H9 (cell line): Measurements from ENCODE around the gene ZNF354B. TPM values are rescaled to one million over a fixed set of nuclear protein-coding genes. Genes with fewer than 3 reads are reported as not detected.

Experiments
- DNase-seq: peaks from one replicate; pipeline ENCODE4 v3.0.0-alpha.2; 2017
- H2AFZ ChIP-seq: one replicate; pipeline ENCODE4 v1.6.1; 2013; ENCODE audit warnings: mild to moderate bottlenecking, low read length, control low read depth, moderate library complexity
- H2AK5ac ChIP-seq: 2 replicates; pipeline ENCODE4 v1.6.1; 2013; ENCODE audit warnings: low read length, control low read depth, mixed read lengths; ENCODE audit not compliant: insufficient read length
- H2BK120ac ChIP-seq: one replicate; pipeline ENCODE4 v1.6.1; 2013; ENCODE audit warnings: low read depth, mild to moderate bottlenecking, low read length, control low read depth, inconsistent platforms; ENCODE audit not compliant: poor library complexity, severe bottlenecking
- H2BK12ac ChIP-seq: 2 replicates; pipeline ENCODE4 v1.6.1; 2013; ENCODE audit warnings: low read length, control low read depth, mixed read lengths, low read depth; ENCODE audit not compliant: insufficient read length
- H2BK15ac ChIP-seq: 2 replicates; pipeline ENCODE4 v1.6.1; 2013; ENCODE audit warnings: low read depth, low read length, control low read depth
- H2BK20ac ChIP-seq: one replicate; pipeline ENCODE4 v1.6.1; 2013; ENCODE audit warnings: low read depth, mild to moderate bottlenecking, low read length, control low read depth, inconsistent platforms; ENCODE audit not compliant: poor library complexity, severe bottlenecking
- H2BK5ac ChIP-seq: 2 replicates; pipeline ENCODE4 v1.6.1; 2013; ENCODE audit warnings: low read length, control low read depth, mixed read lengths; ENCODE audit not compliant: insufficient read length
- H3K14ac ChIP-seq: 2 replicates; pipeline ENCODE4 v1.6.1; 2013; ENCODE audit warnings: low read length, control low read depth; ENCODE audit not compliant: insufficient read depth
- H3K18ac ChIP-seq: 2 replicates; pipeline ENCODE4 v1.6.1; 2013; ENCODE audit warnings: low read depth, mild to moderate bottlenecking, mixed read lengths, low read length, control low read depth; ENCODE audit not compliant: insufficient read length
- H3K23ac ChIP-seq: 2 replicates; pipeline ENCODE4 v1.6.1; 2013; ENCODE audit warnings: low read length, control low read depth, mixed read lengths, low read depth; ENCODE audit not compliant: insufficient read length
- H3K23me2 ChIP-seq: 2 replicates; pipeline ENCODE4 v1.6.1; 2013; ENCODE audit warnings: low read depth, mild to moderate bottlenecking, mixed read lengths, low read length, control low read depth; ENCODE audit not compliant: insufficient read length, poor library complexity, severe bottlenecking
- H3K27ac ChIP-seq: 2 replicates; pipeline ENCODE4 v1.5.1; 2013; ENCODE audit warnings: low read length, control low read depth, mixed read lengths, low read depth; ENCODE audit not compliant: insufficient read length
- H3K27me3 ChIP-seq: 2 replicates; pipeline ENCODE4 v1.6.1; 2013; ENCODE audit warnings: low read length, control low read depth, inconsistent platforms; ENCODE audit not compliant: insufficient read depth
- H3K4ac ChIP-seq: 2 replicates; pipeline ENCODE4 v1.6.1; 2013; ENCODE audit warnings: low read depth, mild to moderate bottlenecking, control low read depth, inconsistent platforms, low read length, moderate library complexity
- H3K4me1 ChIP-seq: 2 replicates; pipeline ENCODE4 v1.6.1; 2013; ENCODE audit warnings: low read length, control low read depth, inconsistent platforms; ENCODE audit not compliant: insufficient read depth
- H3K4me2 ChIP-seq: 2 replicates; pipeline ENCODE4 v1.6.1; 2013; ENCODE audit warnings: low read length, control low read depth, mixed read lengths; ENCODE audit not compliant: insufficient read length, insufficient read depth
- H3K56ac ChIP-seq: 2 replicates; pipeline ENCODE4 v1.6.1; 2013; ENCODE audit warnings: low read depth, mild to moderate bottlenecking, mixed read lengths, low read length, control low read depth; ENCODE audit not compliant: insufficient read length
- H3K79me1 ChIP-seq: 2 replicates; pipeline ENCODE4 v1.6.1; 2013; ENCODE audit warnings: low read depth, mild to moderate bottlenecking, moderate library complexity, low read length, control low read depth, inconsistent platforms; ENCODE audit not compliant: insufficient read depth, poor library complexity, severe bottlenecking
- H3K79me2 ChIP-seq: 2 replicates; pipeline ENCODE4 v1.6.1; 2013; ENCODE audit warnings: low read length, control low read depth, inconsistent platforms; ENCODE audit not compliant: insufficient read depth
- H3K9ac ChIP-seq: 2 replicates; pipeline ENCODE4 v1.6.1; 2013; ENCODE audit warnings: low read length, control low read depth, mixed read lengths; ENCODE audit not compliant: insufficient read length; ENCODE audit errors: extremely low read depth
- H3K9me3 ChIP-seq: one replicate; pipeline ENCODE4 v1.6.1; 2013; ENCODE audit warnings: low read depth, low read length, inconsistent platforms; ENCODE audit not compliant: control insufficient read depth
- H3T11ph ChIP-seq: one replicate; pipeline ENCODE4 v1.6.1; 2013; ENCODE audit warnings: mild to moderate bottlenecking, low read length, control low read depth, inconsistent platforms
- H4K20me1 ChIP-seq: one replicate; pipeline ENCODE4 v1.6.1; 2013; ENCODE audit not compliant: control insufficient read depth, insufficient read length, insufficient read depth
- H4K5ac ChIP-seq: 2 replicates; pipeline ENCODE4 v1.6.1; 2013; ENCODE audit warnings: low read depth, mild to moderate bottlenecking, mixed read lengths, low read length, control low read depth; ENCODE audit not compliant: insufficient read length
- H4K8ac ChIP-seq: replicated peaks from 2 replicates; pipeline ENCODE4 v1.6.1; 2013; ENCODE audit warnings: low read length, control low read depth, mixed read lengths, low read depth; ENCODE audit not compliant: insufficient read length
- H4K91ac ChIP-seq: 2 replicates; pipeline ENCODE4 v1.6.1; 2013; ENCODE audit warnings: low read depth, mild to moderate bottlenecking, moderate library complexity, mixed read lengths, low read length, control low read depth; ENCODE audit not compliant: insufficient read length
- H3K27ac Mint-ChIP-seq, 3 experiments: 2 replicates in 2 of 3; 3 replicates in 1 of 3; pipeline ENCODE4 v1.8.0; 2020 to 2021; ENCODE audit warnings: mixed read lengths in 3 of 3, mild to moderate bottlenecking in 1 of 3, moderate library complexity in 1 of 3
- H3K27me3 Mint-ChIP-seq: 2 replicates; pipeline ENCODE4 v1.8.0; 2021; ENCODE audit warnings: low read depth, mild to moderate bottlenecking, moderate library complexity, mixed read lengths
- H3K36me3 Mint-ChIP-seq, 3 experiments: 2 replicates in 2 of 3; 3 replicates in 1 of 3; pipeline ENCODE4 v1.8.0; 2020 to 2021; ENCODE audit warnings: low read depth in 3 of 3, mixed read lengths in 3 of 3; ENCODE audit not compliant: insufficient read depth in 1 of 3
- H3K4me1 Mint-ChIP-seq, 2 experiments: 2 replicates each; pipeline ENCODE4 v1.8.0; 2020; ENCODE audit warnings: mixed read lengths in 2 of 2
- H3K4me3 Mint-ChIP-seq, 2 experiments: 2 replicates in 1 of 2; 3 replicates in 1 of 2; pipeline ENCODE4 v1.8.0; 2020 to 2021; ENCODE audit warnings: mild to moderate bottlenecking in 2 of 2, mixed read lengths in 2 of 2, moderate library complexity in 1 of 2
- H3K9me3 Mint-ChIP-seq, 2 experiments: 2 replicates in 1 of 2; 3 replicates in 1 of 2; pipeline ENCODE4 v1.8.0; 2020; ENCODE audit warnings: mild to moderate bottlenecking in 2 of 2, mixed read lengths in 2 of 2, moderate library complexity in 1 of 2
- WGBS: extraction: QIAGEN DNeasy Blood & Tissue Kit; methylation state at CpG from one replicate; pipeline ENCODE4 v1.1.7; 2013; ENCODE audit warnings: missing lambda C conversion rate, low lambda C conversion rate, mixed read lengths; ENCODE audit not compliant: insufficient read length; ENCODE audit errors: extremely low coverage; 5-methylcytosine and 5-hydroxymethylcytosine counted together
- total RNA-seq: library from RNA; stranded (reverse); gene quantifications from 2 replicates; pipeline ENCODE4 v1.2.1, GENCODE V29; 2021
- TF ChIP-seq, protein P1 (sequence below): fragments of 200-600 bp; sonication (generic); conservative IDR thresholded peaks from 3 replicates; pipeline ENCODE4 v1.8.0; 2021; ENCODE audit warnings: antibody characterized with exemption, mild to moderate bottlenecking

The ZNF354B gene
- total RNA-seq, 1 experiment from 2014 or later: 20.6 TPM

DNA sequence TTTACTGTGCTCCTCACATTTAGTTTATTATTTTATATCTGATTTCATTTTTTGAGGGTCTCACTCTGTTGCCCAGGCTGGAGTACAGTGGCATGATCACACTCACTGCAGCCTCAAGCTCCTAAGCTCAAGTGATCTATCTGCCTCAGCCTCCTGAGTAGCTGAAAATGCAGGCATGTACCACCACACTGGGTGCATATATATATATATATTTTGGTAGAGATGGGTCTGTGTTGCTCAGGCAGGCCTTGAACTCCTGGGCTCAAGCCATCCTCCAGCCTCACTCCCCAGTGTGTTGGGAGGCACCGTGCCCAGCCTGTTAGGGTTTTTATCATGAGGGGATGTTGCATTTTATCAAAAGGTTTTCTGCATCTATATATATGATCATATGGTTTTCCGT lies 39.8 kb upstream of the ZNF354B start:
- Histone ChIP-seq H2BK15ac (no peak overlapping the region), H2BK12ac (no peak overlapping the region), H2AFZ (no peak overlapping the region), H2BK20ac (no peak overlapping the region), H3K4me2 (no peak overlapping the region), H3K27ac (no peak overlapping the region), H3K27me3 (no peaks in the 10 kb centered on the region), H4K20me1 (no peaks in the 10 kb centered on the region), H4K8ac (no peak overlapping the region), H4K91ac (no peak overlapping the region), H2BK120ac (no peak overlapping the region), H2BK5ac (no peak overlapping the region), H3K56ac (no peak overlapping the region), H3K4ac (no peak overlapping the region), H3K4me1 (no peaks in the 10 kb centered on the region), H3K23ac (no peak overlapping the region), H4K5ac (no peak overlapping the region), H3K79me2 (no peaks in the 10 kb centered on the region), H3K14ac (no peak overlapping the region), H3K18ac (no peak overlapping the region), H3K23me2 (no peaks in the 10 kb centered on the region), H3K9ac (no peak overlapping the region), H3K79me1 (no peaks in the 10 kb centered on the region), H2AK5ac (no peak overlapping the region), H3K9me3 (no peaks in the 10 kb centered on the region), H3T11ph (no peak overlapping the region)
- Mint-ChIP-seq H3K4me3 (no peak overlapping the region), H3K4me1 (0 out of 4 replicates have a peak, but pooled peaks cover 0 to 2% of the 10 kb centered on the region in 2 experiments), H3K36me3 (peaks cover 0 to 8% (median 4%) of the 10 kb centered on the region in 3 experiments; a peak in 4 of 7 replicates), H3K27ac (no peak overlapping the region), H3K9me3 (peaks cover 29 to 65% of the 10 kb centered on the region in 2 experiments), H3K27me3 (no peaks in the 10 kb centered on the region; the same call in 1 of the 2 replicates)
- no CpG with 5 or more reads among the region's 2 CpGs for WGBS
- TF ChIP-seq, protein P1, sequence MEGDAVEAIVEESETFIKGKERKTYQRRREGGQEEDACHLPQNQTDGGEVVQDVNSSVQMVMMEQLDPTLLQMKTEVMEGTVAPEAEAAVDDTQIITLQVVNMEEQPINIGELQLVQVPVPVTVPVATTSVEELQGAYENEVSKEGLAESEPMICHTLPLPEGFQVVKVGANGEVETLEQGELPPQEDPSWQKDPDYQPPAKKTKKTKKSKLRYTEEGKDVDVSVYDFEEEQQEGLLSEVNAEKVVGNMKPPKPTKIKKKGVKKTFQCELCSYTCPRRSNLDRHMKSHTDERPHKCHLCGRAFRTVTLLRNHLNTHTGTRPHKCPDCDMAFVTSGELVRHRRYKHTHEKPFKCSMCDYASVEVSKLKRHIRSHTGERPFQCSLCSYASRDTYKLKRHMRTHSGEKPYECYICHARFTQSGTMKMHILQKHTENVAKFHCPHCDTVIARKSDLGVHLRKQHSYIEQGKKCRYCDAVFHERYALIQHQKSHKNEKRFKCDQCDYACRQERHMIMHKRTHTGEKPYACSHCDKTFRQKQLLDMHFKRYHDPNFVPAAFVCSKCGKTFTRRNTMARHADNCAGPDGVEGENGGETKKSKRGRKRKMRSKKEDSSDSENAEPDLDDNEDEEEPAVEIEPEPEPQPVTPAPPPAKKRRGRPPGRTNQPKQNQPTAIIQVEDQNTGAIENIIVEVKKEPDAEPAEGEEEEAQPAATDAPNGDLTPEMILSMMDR: no peak
- DNase-seq: no peak
